ENCODE results near the gene TBX10.
A peak's percentile ranks its signal among the peaks of the same experiment; 100 is the strongest.
"Not testable (repeated sequence)": the region's sequence is repeated elsewhere in the genome, so short reads cannot be mapped to it uniquely, and the experiment has no call there.

The TBX10 gene

GRCh38 chr11:67604815-67605214 lies 34.7 kb downstream of the TBX10 start:
- no peak overlapping the region for H3K27ac Mint-ChIP-seq
- no peak overlapping the region for H3K4me3 Mint-ChIP-seq
- H3K27me3 Mint-ChIP-seq, result peaks cover 31% of the 10 kb centered on the region
- intact Hi-C loops (cut with micrococcal nuclease), result loop anchor here (5.0 kb wide), 1 partner anchor 33 kb away; no protein-coding TSS in a partner anchor
- H3K36me3 Mint-ChIP-seq (ENCODE audit: low read depth), result peaks cover 32% of the 10 kb centered on the region
- H3K9me3 Mint-ChIP-seq, result no peaks in the 10 kb centered on the region
- peaks cover 41% of the 10 kb centered on the region for H3K4me1 Mint-ChIP-seq (ENCODE audit: low read depth)

- Mint-ChIP-seq H3K4me1 (ENCODE audit: low read depth) (peaks cover 45% of the 10 kb centered on the region), H3K36me3 (ENCODE audit: low read depth) (peaks cover 25% of the 10 kb centered on the region), H3K27me3 (peaks cover 35% of the 10 kb centered on the region)
- H3K9me3 Mint-ChIP-seq; intact Hi-C loops (cut with micrococcal nuclease); H3K4me3 Mint-ChIP-seq; H3K27ac Mint-ChIP-seq: not testable (repeated sequence)
Observed at GRCh38 chr11:67604119-67604518, 35.4 kb downstream of the TBX10 start.

- Mint-ChIP-seq H3K4me3 (no peak overlapping the region), H3K9me3 (no peaks in the 10 kb centered on the region), H3K36me3 (ENCODE audit: low read depth) (no peaks in the 10 kb centered on the region), H3K4me1 (ENCODE audit: low read depth) (peaks cover 27% of the 10 kb centered on the region), H3K27me3 (peaks cover 46% of the 10 kb centered on the region), H3K27ac (no peak overlapping the region)
- intact Hi-C loops (cut with micrococcal nuclease), result no loop called here
Observed at GRCh38 chr11:67601098-67601497, 38.5 kb downstream of the TBX10 start.

- intact Hi-C loops (cut with micrococcal nuclease), result no loop called here
- H3K9me3 Mint-ChIP-seq, result no peaks in the 10 kb centered on the region
- peaks cover 42% of the 10 kb centered on the region for H3K27me3 Mint-ChIP-seq
- no peak overlapping the region for H3K27ac Mint-ChIP-seq
- H3K36me3 Mint-ChIP-seq (ENCODE audit: low read depth), result no peaks in the 10 kb centered on the region
- H3K4me1 Mint-ChIP-seq (ENCODE audit: low read depth), result peaks cover 21% of the 10 kb centered on the region
- H3K4me3 Mint-ChIP-seq, result no peak overlapping the region
Observed at GRCh38 chr11:67600324-67601029, 39.1 kb downstream of the TBX10 start.

GRCh38 chr11:67599149-67599548 lies 40.4 kb downstream of the TBX10 start:
- Mint-ChIP-seq H3K9me3 (no peaks in the 10 kb centered on the region), H3K27me3 (peaks cover 30% of the 10 kb centered on the region), H3K36me3 (ENCODE audit: low read depth) (no peaks in the 10 kb centered on the region), H3K27ac (no peak overlapping the region), H3K4me1 (ENCODE audit: low read depth) (peaks cover 20% of the 10 kb centered on the region), H3K4me3 (no peak overlapping the region)
- intact Hi-C loops (cut with micrococcal nuclease), result no loop called here

- H3K4me3 Mint-ChIP-seq; H3K36me3 Mint-ChIP-seq (ENCODE audit: low read depth); intact Hi-C loops (cut with micrococcal nuclease); H3K9me3 Mint-ChIP-seq; H3K27ac Mint-ChIP-seq: not testable (repeated sequence)
- Mint-ChIP-seq H3K27me3 (peaks cover 31% of the 10 kb centered on the region), H3K4me1 (ENCODE audit: low read depth) (peaks cover 16% of the 10 kb centered on the region)
Observed at GRCh38 chr11:67597963-67598362, 41.6 kb downstream of the TBX10 start.

GRCh38 chr11:67597458-67597857 lies 42.1 kb downstream of the TBX10 start:
- intact Hi-C loops (cut with micrococcal nuclease); H3K27ac Mint-ChIP-seq: not testable (repeated sequence)
- peaks cover 26% of the 10 kb centered on the region for H3K27me3 Mint-ChIP-seq

GRCh38 chr11:67596753-67597300 lies 42.7 kb downstream of the TBX10 start:
- Mint-ChIP-seq H3K4me1 (ENCODE audit: low read depth) (peaks cover 15% of the 10 kb centered on the region), H3K36me3 (ENCODE audit: low read depth) (no peaks in the 10 kb centered on the region), H3K4me3 (no peak overlapping the region), H3K27ac (no peak overlapping the region), H3K27me3 (peaks cover 26% of the 10 kb centered on the region), H3K9me3 (no peaks in the 10 kb centered on the region)
- intact Hi-C loops (cut with micrococcal nuclease), result no loop called here

More at GRCh38 chr11:67597458-67597857, 42.1 kb downstream of the TBX10 start:
- not testable (repeated sequence) for H3K4me3 Mint-ChIP-seq; H3K9me3 Mint-ChIP-seq; H3K36me3 Mint-ChIP-seq (ENCODE audit: low read depth)
- H3K4me1 Mint-ChIP-seq (ENCODE audit: low read depth), result peaks cover 15% of the 10 kb centered on the region

GRCh38 chr11:67594480-67594879 lies 45.1 kb downstream of the TBX10 start:
- no peak overlapping the region for H3K4me3 Mint-ChIP-seq
- peaks cover 15% of the 10 kb centered on the region for H3K27me3 Mint-ChIP-seq
- H3K36me3 Mint-ChIP-seq (ENCODE audit: low read depth), result peaks cover 5% of the 10 kb centered on the region
- intact Hi-C loops (cut with micrococcal nuclease), result no loop called here
- H3K4me1 Mint-ChIP-seq (ENCODE audit: low read depth), result peaks cover 3% of the 10 kb centered on the region
- H3K9me3 Mint-ChIP-seq, result no peaks in the 10 kb centered on the region
- H3K27ac Mint-ChIP-seq, result no peak overlapping the region

- intact Hi-C loops (cut with micrococcal nuclease), result no loop called here
- no peaks in the 10 kb centered on the region for H3K9me3 Mint-ChIP-seq
- peaks cover 10% of the 10 kb centered on the region for H3K27me3 Mint-ChIP-seq
- H3K36me3 Mint-ChIP-seq (ENCODE audit: low read depth), result peaks cover 14% of the 10 kb centered on the region
- no peak overlapping the region for H3K4me3 Mint-ChIP-seq
- H3K4me1 Mint-ChIP-seq (ENCODE audit: low read depth), result peaks cover 6% of the 10 kb centered on the region
- no peak overlapping the region for H3K27ac Mint-ChIP-seq
Observed at GRCh38 chr11:67593565-67593905, 46.0 kb downstream of the TBX10 start.

GRCh38 chr11:67592880-67593564 lies 46.5 kb downstream of the TBX10 start:
- intact Hi-C loops (cut with micrococcal nuclease), result no loop called here
- H3K27me3 Mint-ChIP-seq, result peaks cover 5% of the 10 kb centered on the region
- H3K36me3 Mint-ChIP-seq (ENCODE audit: low read depth), result peaks cover 18% of the 10 kb centered on the region
- H3K9me3 Mint-ChIP-seq, result no peaks in the 10 kb centered on the region
- no peak overlapping the region for H3K4me3 Mint-ChIP-seq
- peak overlapping the region; percentile 27 for H3K27ac Mint-ChIP-seq
- H3K4me1 Mint-ChIP-seq (ENCODE audit: low read depth), result peaks cover 11% of the 10 kb centered on the region

- H3K9me3 Mint-ChIP-seq, H3K27me3 Mint-ChIP-seq, H3K4me3 Mint-ChIP-seq: not testable (repeated sequence)
- Mint-ChIP-seq H3K36me3 (ENCODE audit: low read depth) (peaks cover 59% of the 10 kb centered on the region), H3K4me1 (ENCODE audit: low read depth) (peaks cover 51% of the 10 kb centered on the region), H3K27ac (peak overlapping the region; percentile 95)
- intact Hi-C loops (cut with micrococcal nuclease), result loop anchor here (10.0 kb wide), 1 partner anchor 234 kb away; the partner anchor contains the start of gene POLD4
Observed at GRCh38 chr11:67588899-67589415, 50.6 kb downstream of the TBX10 start.

GRCh38 chr11:67588136-67588503 lies 51.4 kb downstream of the TBX10 start:
- Mint-ChIP-seq H3K27me3 (no peaks in the 10 kb centered on the region), H3K27ac (peak overlapping the region; percentile 95), H3K4me1 (ENCODE audit: low read depth) (peaks cover 55% of the 10 kb centered on the region), H3K36me3 (ENCODE audit: low read depth) (peaks cover 64% of the 10 kb centered on the region), H3K4me3 (peak overlapping the region; percentile 20), H3K9me3 (no peaks in the 10 kb centered on the region)
- intact Hi-C loops (cut with micrococcal nuclease), result loop anchor here (10.0 kb wide), 1 partner anchor 233 kb away; the partner anchor contains the start of gene POLD4

GRCh38 chr11:67586568-67587250 lies 52.9 kb downstream of the TBX10 start:
- Mint-ChIP-seq H3K4me1 (ENCODE audit: low read depth) (peaks cover 69% of the 10 kb centered on the region), H3K36me3 (ENCODE audit: low read depth) (peaks cover 65% of the 10 kb centered on the region), H3K27ac (peak overlapping the region; percentile 95), H3K27me3 (peaks cover under 1% of the 10 kb centered on the region), H3K4me3 (peak overlapping the region; percentile 41), H3K9me3 (no peaks in the 10 kb centered on the region)
- intact Hi-C loops (cut with micrococcal nuclease), result loop anchor here (10.0 kb wide), 1 partner anchor 232 kb away; the partner anchor contains the start of gene POLD4

All from dendritic cell treated with granulocyte-macrophage colony-stimulating factor and Interleukin-4, amounts not matched to agents 40 ng/mL and 50 ng/mL, for 4 days (primary cell).